Endometrium (tissue), 2 donors: Measurements from ENCODE around the gene CSPG4.
"Not testable (repeated sequence)": the region's sequence is repeated elsewhere in the genome, so short reads cannot be mapped to it uniquely, and the experiment has no call there.

Experiments used
- FAIRE-seq: peaks from 2 replicates; lab custom pipeline; 2012; peaks lifted over from hg19 to GRCh38; lab: Jason Lieb, UNC
- donor health status: control.
- donor health status: control.

CSPG4 gene

GRCh38 chr15:75725006-75725718 is 12.5 kb upstream of the CSPG4 start:
- FAIRE-seq: no peak

DNA sequence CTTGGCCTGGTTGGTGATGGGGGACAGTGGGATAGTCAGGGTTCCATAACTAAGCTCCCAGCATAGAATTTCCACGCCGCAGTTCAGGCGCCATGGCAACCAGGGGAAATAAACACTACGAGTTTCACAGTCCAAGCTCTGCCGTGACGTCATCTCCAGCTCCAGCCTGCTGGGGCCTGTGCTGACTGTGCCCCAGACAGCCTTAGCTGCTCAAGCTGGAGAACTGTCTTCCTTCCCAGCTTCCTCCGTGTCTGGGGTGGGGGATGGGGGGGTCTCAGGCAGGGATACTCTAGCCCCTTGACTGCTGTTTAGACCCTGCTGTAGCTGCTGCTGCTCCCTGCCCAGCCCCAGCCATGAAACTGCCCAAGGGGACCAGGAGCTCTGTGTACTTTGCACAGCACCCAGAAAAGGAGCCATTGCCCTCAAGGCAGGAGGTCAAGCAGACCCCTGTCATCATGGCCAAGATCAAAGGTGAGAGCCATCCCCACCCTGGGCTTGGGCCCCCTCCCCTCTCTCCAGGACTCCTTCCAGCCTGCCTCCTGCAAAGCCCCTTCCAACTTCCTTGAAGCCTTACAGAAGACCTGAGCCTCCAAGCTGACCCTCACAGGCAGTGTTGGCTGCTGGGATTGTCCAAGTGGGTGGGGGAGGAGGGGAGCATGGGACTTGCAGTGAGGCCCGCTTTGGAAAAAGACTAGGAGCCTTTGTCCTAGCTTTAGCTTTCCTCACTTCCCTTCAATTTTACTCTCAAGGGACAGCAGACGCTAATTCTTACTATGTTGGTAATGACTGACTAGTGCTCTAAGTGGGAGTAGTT is 11.4 kb upstream of the CSPG4 start:
- no peak for FAIRE-seq

- no peak for FAIRE-seq
These were observed 10.7 kb upstream of the CSPG4 start for GRCh38 chr15:75723171-75723846.

DNA sequence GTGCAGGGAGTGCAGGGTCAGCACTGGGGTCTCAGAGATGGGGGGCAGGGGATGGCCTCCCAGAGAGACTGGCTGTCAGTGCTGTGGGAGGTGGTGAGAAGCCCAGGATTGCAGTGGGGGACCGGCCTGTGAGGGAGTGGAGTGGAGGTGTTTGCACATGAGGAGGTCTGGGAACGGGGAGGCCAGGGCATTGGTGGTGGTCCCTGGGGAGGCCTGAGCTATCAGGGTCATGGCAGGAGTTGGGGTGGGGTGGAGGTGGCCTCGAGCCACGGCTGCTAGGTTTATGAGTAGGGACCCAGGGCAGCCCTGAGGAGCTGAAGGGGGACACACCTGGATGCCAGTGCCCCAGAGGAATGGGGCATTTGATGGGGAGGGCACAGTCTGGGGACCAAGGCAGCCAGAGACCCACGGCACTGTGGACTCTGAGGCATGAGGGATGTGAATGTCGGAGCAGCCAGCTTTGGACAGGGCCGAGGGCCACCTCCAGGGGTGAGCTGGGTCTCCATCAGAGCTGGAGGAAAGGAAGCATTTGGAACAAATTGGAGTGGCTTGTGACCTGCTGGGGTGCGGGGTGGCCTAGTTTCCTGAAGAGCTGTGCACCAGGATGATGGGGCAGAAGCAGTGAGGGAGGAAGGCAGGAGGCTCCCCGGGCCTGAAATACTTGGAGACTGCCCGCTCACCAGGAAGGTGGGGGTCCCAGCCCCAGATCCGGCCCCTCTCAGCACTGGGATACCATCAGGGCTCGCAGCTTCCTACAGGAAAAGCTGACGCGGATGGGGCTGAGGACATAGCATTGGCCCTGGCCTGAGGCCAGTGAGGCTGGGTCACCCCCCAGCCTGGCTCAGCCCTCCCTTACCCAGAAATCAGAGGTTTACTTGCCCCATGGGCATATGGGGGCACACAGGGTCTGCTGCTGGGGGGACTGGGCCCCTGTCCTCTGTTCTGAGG is 9.5 kb upstream of the CSPG4 start:
- no peak for FAIRE-seq

GRCh38 chr15:75721480-75721922 is 8.9 kb upstream of the CSPG4 start:
- no peak for FAIRE-seq

DNA sequence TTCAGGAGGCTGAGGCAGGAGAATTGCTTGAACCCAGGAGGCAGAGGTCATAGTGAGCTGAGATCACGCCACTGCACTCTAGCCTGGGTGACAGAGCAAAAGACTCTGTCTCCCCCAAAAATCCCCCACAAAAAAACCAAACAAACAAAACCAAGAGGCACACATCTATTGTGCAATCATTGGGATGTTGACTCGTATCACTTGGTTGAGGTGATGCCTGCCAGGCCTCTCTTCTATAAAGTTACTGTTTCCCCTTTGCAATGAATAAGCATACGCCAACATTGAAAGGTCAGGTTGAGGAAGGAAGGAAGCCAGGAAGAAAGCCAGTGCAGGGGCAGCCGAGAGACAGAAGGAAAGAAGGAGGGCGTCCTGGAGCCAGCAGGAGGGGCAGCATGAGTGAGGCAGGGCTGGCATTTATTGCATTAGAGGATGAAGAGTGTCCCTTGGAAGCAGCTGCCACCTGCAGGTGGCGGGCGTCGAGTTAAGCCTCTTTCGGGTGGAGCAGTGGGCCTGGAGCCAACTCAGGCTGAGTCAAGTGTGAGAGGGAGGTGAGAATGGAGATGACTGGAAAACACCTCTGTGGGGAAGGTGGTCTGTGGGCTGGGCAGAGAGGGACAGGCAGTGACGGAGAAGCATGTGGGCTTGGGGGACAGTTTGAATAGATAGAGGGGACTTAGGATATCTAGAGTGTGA is 8.3 kb upstream of the CSPG4 start:
- FAIRE-seq: no peak

DNA sequence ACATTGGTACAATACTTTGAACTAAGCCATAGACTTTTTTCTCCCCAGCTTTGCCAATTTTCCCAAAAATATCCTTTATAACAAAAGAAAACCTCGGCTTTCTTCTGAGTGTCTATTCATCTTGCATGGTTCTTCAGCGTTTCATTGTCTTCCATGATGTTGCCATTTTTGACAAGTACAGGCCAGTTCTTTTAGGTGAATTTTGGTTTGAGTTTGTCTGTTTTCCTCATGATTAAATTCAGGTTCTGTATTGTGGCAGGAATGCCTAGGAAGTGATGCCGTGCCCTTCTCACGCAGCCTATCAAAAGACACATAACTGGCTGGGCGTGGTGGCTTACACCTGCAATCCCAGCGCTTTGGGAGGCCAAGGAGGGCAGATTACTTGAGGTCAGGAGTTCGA is 7.6 kb upstream of the CSPG4 start:
- FAIRE-seq: no peak

- FAIRE-seq: no peak
These were observed 5.7 kb upstream of the CSPG4 start for GRCh38 chr15:75718328-75718727.

GRCh38 chr15:75717001-75717400 is 4.4 kb upstream of the CSPG4 start:
- FAIRE-seq: not testable (repeated sequence)

DNA sequence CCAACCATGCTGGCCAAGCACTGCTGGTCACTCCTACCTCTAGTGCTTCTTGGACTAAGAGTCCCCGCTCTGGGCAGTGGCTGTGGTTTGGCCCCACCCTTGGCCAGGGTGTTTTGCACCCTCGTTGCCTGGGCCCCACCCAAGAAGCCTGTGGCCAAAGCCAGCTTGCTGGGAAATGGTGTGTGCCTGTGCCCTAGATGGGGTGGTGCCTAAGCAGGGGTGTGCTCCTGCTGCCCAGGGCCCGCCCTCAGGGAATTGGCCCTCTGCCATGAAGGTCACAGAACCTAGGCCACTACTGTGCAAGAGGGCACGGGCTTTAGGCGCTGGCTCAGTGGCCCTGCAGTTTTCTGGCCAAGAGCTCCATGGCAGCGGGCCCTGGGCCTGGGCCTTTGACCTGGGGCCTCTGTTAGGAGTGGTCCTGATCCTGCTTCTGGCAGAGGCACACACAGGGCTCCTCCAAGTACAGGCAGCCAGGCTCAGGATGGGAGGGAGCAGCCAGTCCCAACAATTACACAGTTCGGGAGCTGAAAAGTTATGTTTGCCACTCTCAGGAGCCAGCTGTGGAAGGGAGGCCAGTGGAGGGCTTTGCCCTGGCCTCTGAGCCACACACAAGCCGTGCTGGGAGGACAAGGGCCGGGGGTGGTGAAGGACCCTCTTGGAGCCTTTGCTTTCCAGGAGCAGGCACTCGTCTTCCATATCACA is 3.8 kb upstream of the CSPG4 start:
- FAIRE-seq: not testable (repeated sequence)

- not testable (repeated sequence) for FAIRE-seq
These were observed 2.7 kb upstream of the CSPG4 start for GRCh38 chr15:75715312-75715832.

DNA sequence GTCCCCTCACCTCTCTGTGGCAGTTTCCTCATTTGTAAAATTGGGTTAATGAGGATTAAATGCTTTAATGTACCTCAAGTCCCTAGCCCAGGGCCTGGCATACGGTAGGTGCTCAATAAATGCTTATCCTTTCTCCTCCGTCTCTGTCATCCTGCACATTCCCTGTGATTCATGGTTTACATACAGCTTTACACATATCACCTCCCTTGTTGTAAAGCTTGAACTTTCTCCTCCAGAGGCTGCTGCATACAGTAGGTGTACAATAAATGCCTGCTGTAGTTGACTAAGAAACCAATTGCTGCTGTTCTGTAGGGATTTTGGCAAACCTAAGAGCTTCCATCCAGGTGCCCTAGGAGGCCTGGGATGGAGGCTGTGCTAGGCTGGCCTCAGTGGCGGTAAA is 1.5 kb upstream of the CSPG4 start:
- no peak for FAIRE-seq

DNA sequence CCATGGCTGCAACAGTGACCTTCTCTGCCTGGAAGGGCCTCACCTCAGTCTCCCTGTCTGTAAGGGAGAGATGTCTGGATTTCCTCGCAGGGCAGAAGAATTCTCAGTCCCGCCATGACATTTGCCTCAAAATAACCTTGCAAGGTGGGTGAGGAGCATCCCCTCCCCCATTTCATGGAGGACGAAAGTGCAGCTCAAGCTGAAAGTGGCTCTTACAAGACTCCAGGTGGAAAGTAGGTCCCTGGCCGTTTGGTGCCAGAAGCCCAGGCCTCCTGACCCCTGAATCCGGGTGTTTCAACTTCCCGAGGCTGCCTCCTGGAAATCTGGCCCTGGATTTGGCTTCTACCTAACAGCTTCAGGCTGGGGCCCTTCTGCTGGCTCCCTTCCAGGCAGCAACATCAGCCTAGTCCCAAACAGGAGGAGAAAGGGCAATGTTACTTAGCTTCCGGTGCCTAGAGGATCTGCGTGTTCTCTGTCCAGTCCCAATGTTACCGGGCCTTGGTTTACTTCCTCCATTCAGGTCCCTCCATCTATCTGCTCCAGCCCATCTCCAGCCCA is 769 bp upstream of the CSPG4 start:
- no peak for FAIRE-seq

DNA sequence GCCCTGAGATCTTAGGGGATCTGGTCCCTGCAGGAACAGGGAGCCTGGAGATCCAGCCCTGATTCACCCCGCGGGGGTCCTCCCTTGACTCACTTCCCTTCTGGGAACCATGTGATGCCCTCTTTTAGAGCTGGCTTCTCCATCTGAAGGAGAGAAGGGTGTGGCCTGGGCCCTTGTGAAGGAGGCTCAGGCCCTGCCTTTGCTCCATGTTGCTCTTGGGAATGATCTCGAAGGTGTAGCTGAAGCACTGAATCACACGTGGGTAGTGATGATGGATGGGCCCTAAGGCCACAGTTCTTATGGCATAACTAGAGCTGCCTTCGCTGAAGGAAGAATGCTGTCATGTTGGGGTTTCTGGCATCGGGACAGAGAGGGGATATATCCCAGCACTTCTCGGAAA is 1.2 kb downstream of the CSPG4 start:
- not testable (repeated sequence) for FAIRE-seq

- FAIRE-seq: not testable (repeated sequence)
These were observed 1.8 kb downstream of the CSPG4 start for GRCh38 chr15:75710874-75711273.

DNA sequence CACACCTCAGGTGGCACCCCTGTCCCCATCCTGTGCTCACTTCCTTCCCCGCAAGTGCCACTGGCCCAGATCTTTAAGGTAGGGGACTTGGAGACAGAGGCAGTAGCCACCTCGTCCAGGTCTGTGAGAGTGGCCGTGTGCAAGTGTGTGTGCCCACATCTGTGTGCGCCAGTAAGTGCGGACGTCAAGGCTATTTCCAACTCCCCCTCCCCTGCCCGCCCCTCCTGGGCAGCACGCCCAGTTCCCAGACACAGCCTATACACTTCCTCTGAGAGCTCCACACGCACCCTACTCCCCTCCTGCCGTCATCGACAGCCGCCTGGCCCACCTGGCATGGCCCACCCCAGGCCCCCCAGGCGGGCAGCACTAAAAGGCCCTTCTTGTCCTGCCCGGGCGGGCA is 3.2 kb downstream of the CSPG4 start:
- FAIRE-seq: not testable (repeated sequence)

DNA sequence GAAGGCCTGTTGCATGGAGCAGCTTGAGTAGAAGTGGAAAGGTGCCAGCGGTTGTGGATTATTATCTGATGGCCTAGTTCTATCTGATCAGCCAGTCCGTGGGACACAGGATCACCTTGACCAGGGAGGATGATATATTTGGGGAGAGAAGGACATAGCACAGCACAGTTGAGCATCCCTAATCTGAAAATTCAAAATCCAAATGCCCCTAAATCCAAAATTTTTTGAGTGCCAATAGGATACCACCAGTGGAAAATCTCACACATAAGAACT is 6.0 kb downstream of the CSPG4 start:
- no peak for FAIRE-seq

- FAIRE-seq: no peak
These were observed 6.6 kb downstream of the CSPG4 start for GRCh38 chr15:75705854-75706681.

DNA sequence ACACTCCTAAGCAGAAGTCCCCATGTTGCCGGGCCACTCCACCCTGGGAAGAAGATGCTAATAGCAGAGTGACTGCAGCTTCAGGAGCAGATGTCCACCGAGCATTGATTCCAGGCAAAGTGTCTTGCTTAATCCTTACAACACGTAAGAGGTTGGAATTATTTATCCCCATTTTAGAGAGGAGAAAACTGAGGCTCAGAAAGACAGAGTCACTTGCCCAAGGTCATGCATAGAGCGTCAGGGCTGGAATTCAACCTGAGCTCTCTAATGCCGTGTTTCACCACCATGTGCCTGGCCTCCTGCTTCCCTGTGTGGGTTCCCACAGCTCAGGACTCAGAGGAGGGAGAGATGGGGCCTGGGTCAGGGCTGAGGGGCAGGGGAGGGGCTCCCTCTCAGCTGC is 7.3 kb downstream of the CSPG4 start:
- not testable (repeated sequence) for FAIRE-seq
